ENCODE data around the gene C16orf89.

C16orf89 gene

DNA sequence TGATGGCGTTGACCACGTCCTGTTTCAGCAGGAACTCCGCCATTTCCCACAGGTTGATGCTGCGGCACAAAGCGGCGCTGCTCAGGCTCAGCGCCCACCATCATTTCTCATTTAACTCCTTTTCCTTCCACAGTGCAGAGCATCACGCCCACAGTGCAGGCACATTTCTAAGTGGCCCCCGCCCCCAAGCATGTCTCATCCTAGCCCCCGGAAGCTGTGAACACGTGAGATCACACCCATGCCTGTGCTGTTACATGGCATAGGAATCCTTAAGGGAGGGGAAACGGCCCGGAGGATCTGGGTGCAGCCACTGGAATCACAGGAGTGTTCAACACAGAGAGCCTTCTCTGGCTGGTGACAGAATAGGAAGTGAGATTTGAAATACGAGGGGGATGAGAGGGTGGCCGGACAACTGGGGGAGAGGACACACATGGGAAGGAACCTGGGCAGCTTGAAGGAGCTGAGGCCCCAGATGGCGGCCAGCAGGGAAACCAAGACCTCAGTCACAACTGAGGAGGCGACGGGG is 36.7 kb downstream of the C16orf89 start:
- Histone ChIP-seq H3K4me1 (ENCODE audit: insufficient read depth, low read length) (peaks cover 17% of the 10 kb centered on the region), H3K27ac (ENCODE audit: low read length) (no peak overlapping the region), H3K79me2 (ENCODE audit: insufficient read depth, low read length) (no peaks in the 10 kb centered on the region), H3K27me3 (ENCODE audit: insufficient read depth, low read length, poor library complexity) (no peaks in the 10 kb centered on the region), H3K4me2 (ENCODE audit: insufficient read depth, low read length) (no peak overlapping the region), H3K9ac (ENCODE audit: low read depth, low read length) (no peak overlapping the region), H2AFZ (ENCODE audit: low read depth, low read length) (no peak overlapping the region), H3K4me3 (ENCODE audit: low read depth in 1 of 2, low read length in 2 of 2) (no peak overlapping the region), H3K36me3 (ENCODE audit: insufficient read depth, low read length) (no peaks in the 10 kb centered on the region), H3K9me3 (ENCODE audit: insufficient read depth, low read length, severe bottlenecking) (no peaks in the 10 kb centered on the region), H4K20me1 (ENCODE audit: insufficient read depth, low read length) (no peaks in the 10 kb centered on the region)
- DNase-seq (no peak), ATAC-seq (ENCODE audit: insufficient read depth, low read depth) (no peak)
- no peak for TF ChIP-seq CTCF (IDR thresholded peaks at IDR 0.05; ENCODE audit: borderline replicate concordance, extremely low read depth, low read length, poor library complexity, severe bottlenecking)
- no peak for TF ChIP-seq EZH2 (IDR thresholded peaks at IDR 0.05; ENCODE audit: borderline replicate concordance, low read depth, low read length, severe bottlenecking)

DNA sequence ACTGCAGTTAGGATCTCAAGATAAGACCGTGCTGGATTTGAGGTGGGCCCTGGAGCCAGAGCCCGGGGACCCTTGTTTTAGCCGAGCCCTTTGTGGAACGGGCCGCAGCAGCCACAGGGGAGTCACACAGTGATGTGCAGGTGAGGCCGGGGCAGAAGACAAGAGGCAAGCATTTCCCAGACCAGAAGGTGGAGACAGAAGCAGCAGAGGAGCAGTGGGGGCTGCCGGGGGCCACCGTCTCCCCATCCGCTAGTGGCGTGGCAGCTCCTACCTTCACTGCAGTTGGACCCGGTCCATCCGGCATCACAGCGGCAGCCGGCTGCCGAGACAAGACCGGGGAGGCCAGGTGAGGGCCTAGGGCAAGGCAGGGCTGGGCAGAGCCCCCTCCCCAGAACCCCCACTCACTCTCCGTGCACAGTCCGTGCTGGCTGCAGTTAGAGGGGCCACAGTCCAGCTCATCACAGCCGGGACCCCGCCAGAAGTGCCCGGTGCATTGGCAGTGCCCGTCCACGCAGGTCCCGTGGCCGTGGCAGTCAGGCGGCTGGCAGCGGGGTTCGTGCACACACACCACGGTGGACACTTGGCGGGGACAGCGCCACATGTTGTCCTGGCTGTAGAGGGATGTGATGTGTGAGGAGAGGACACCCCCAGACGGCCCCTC is 38.1 kb downstream of the C16orf89 start:
- H3K36me3 ChIP-seq (ENCODE audit: insufficient read depth, low read length), result no peaks in the 10 kb centered on the region
- DNase-seq (no peak), ATAC-seq (ENCODE audit: insufficient read depth, low read depth) (no peak)
- H3K27ac ChIP-seq (ENCODE audit: low read length), result no peak overlapping the region
- H2AFZ ChIP-seq (ENCODE audit: low read depth, low read length), result no peak overlapping the region
- H3K9ac ChIP-seq (ENCODE audit: low read depth, low read length), result no peak overlapping the region
- no peaks in the 10 kb centered on the region for H3K79me2 ChIP-seq (ENCODE audit: insufficient read depth, low read length)
- no peaks in the 10 kb centered on the region for H4K20me1 ChIP-seq (ENCODE audit: insufficient read depth, low read length)
- H3K4me2 ChIP-seq (ENCODE audit: insufficient read depth, low read length), result no peak overlapping the region
- H3K27me3 ChIP-seq (ENCODE audit: insufficient read depth, low read length, poor library complexity), result no peaks in the 10 kb centered on the region
- TF ChIP-seq CTCF (IDR thresholded peaks at IDR 0.05; ENCODE audit: borderline replicate concordance, extremely low read depth, low read length, poor library complexity, severe bottlenecking), result no peak
- TF ChIP-seq EZH2 (IDR thresholded peaks at IDR 0.05; ENCODE audit: borderline replicate concordance, low read depth, low read length, severe bottlenecking), result no peak
- H3K9me3 ChIP-seq (ENCODE audit: insufficient read depth, low read length, severe bottlenecking), result no peaks in the 10 kb centered on the region
- H3K4me3 ChIP-seq (ENCODE audit: low read depth in 1 of 2, low read length in 2 of 2), result no peak overlapping the region
- H3K4me1 ChIP-seq (ENCODE audit: insufficient read depth, low read length), result peaks cover 6% of the 10 kb centered on the region

DNA sequence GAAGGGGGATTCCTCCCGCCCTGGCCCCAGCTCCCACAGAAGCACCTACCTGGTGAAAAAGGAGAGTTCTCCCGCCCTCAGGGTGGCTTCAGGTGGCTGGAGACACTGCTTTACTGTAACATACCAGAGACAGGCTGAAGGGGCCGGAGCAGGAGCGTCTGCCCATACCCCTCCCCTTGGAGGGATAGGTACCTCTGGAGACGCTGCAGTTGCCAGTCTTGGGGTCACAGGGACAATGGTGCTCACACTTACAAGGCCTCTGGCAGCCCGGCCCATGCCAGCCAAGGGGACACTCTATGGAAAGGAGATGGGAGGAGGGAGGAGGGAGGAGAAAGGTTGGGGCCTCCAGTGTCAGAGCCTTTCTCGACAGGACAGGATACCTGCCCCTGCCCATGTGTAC is 38.7 kb downstream of the C16orf89 start:
- Histone ChIP-seq H3K9me3 (ENCODE audit: insufficient read depth, low read length, severe bottlenecking) (no peaks in the 10 kb centered on the region), H3K79me2 (ENCODE audit: insufficient read depth, low read length) (no peaks in the 10 kb centered on the region), H3K27ac (ENCODE audit: low read length) (no peak overlapping the region), H3K27me3 (ENCODE audit: insufficient read depth, low read length, poor library complexity) (no peaks in the 10 kb centered on the region), H3K9ac (ENCODE audit: low read depth, low read length) (no peak overlapping the region), H3K4me3 (ENCODE audit: low read depth in 1 of 2, low read length in 2 of 2) (no peak overlapping the region), H3K4me1 (ENCODE audit: insufficient read depth, low read length) (peaks cover 3% of the 10 kb centered on the region; the same call in 1 of the 2 replicates), H4K20me1 (ENCODE audit: insufficient read depth, low read length) (no peaks in the 10 kb centered on the region), H2AFZ (ENCODE audit: low read depth, low read length) (no peak overlapping the region), H3K4me2 (ENCODE audit: insufficient read depth, low read length) (no peak overlapping the region), H3K36me3 (ENCODE audit: insufficient read depth, low read length) (no peaks in the 10 kb centered on the region)
- DNase-seq (no peak), ATAC-seq (ENCODE audit: insufficient read depth, low read depth) (no peak)
- TF ChIP-seq EZH2 (IDR thresholded peaks at IDR 0.05; ENCODE audit: borderline replicate concordance, low read depth, low read length, severe bottlenecking), result no peak
- TF ChIP-seq CTCF (IDR thresholded peaks at IDR 0.05; ENCODE audit: borderline replicate concordance, extremely low read depth, low read length, poor library complexity, severe bottlenecking), result no peak
